ENCODE results near the gene P2RY8.
A peak's percentile ranks its signal among the peaks of the same experiment; 100 is the strongest.
"Not testable (repeated sequence)": the region's sequence is repeated elsewhere in the genome, so short reads cannot be mapped to it uniquely, and the experiment has no call there.

Gene P2RY8

DNA sequence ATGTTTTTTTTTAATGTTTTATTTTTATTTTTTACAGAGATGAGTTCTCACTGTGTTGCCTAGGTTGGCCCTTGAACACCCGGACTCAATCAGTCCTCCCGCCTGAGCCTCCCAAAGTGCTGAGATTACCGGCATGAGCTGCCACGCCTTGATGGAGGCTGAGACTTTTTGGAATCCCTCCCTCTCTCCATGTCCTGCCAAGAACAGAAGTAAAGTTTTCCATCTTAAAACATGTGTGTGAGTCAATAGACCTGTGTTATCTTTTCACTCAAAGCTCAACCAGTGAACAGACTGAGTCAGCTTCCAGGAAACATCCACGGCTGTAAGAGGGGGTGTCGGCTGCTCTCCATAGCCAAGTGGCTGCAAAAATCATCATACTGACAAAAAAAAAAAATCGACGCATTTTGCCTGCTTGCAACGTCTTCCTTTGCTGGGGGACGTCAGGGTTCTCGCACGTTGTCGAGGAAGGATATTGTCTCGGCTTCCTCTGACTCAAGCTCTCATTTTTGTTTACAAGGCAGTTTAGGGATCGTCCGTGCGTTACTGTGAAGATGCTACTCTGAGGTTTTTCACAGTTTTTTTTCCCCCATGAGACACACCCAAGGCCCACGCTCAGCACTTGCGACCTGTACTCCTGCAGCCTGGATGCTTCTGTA lies 74.3 kb downstream of the P2RY8 start:
- DNase-seq = peak; percentile 91

- DNase-seq = no peak
Measured at GRCh38 chrX:1462110-1462509, 74.9 kb downstream of the P2RY8 start.

GRCh38 chrX:1455948-1456280 lies 81.1 kb downstream of the P2RY8 start:
- DNase-seq = no peak

DNA sequence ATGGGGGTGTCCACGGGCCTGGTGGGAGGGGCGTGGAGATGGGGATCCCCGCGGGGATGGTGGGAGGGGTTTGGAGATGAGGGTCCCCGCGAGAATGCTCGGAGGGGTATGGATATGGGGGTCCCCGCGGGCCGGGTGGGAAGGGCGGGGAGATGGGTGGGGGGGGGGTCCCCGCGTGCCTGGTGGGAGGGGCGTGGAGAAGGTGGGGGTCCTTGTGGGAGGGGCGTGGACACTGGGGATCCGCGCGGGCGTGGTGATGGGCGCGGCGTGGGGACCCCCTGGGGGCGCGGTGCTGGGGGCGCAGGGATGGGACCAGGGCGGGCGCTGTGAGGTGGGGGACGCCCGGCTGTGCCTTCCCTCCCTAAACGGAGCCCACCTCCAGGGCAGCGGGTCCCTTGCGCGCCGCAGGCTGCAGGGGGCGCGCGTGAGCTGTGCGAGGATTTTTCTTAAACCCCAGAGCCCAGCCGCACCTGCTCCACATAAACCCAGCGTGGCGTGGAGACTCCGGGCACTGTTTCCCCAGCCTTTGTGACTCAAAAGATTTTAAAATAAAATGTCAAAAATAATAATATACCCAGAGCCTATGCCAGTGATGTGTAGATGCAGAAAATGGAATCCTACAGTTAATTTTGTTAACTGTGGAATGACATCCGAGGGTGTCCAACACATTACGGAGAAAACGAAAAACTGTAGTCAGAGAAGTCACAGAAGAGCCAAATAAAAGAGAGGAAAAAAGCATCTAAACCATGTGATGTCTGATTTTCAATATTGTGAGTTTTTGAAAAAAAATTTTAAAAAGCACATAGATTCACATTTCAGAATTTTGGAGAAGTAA lies 82.8 kb downstream of the P2RY8 start:
- peak; percentile 92 for DNase-seq

- DNase-seq = no peak
Measured at GRCh38 chrX:1453395-1453783, 83.6 kb downstream of the P2RY8 start.

GRCh38 chrX:1452516-1453394 lies 84.2 kb downstream of the P2RY8 start, which contains the start of gene ASMTL:
ASMTL (minus strand) TSS chrX:1452909; CDS start chrX:1452840, 69 bp downstream.
- peak; percentile 100 for DNase-seq

DNA sequence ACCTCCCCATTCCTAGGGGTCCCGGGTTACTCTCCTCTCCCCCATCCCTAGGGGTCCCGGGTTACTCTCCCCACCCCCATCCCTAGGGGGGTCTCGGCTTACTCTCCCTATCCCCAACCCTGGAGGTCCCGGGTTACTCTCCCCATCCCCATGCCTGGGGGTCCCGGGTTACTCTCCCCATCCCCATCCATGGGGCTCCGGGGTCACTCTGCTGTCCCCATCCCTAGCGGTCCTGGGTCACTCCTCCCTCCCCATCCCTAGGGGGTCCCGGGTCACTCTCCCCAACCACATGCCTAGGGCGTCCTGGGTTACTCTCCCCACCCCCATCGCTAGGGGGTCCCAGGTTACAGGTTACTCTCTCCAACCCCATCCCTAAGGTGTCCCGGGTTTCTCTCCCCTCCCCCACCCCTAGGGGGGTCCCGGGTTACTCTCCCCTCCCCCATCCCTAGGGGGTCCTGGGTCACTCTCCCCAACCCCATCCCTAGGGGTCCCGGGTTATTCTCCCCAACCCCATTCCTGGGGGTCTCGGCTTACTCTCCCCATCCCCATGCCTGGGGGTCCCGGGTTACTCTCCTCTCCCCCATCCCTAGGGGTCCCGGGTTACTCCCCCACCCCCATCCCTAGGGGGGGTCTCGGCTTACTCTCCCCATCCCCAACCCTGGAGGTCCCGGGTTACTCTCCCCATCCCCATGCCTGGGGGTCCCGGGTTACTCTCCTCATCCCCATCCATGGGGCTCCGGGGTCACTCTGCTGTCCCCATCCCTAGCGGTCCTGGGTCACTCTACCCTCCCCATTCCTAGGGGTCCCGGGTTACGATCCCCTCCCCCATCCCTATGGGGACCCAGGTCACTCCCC lies 85.1 kb downstream of the P2RY8 start:
- DNase-seq = no peak

DNA sequence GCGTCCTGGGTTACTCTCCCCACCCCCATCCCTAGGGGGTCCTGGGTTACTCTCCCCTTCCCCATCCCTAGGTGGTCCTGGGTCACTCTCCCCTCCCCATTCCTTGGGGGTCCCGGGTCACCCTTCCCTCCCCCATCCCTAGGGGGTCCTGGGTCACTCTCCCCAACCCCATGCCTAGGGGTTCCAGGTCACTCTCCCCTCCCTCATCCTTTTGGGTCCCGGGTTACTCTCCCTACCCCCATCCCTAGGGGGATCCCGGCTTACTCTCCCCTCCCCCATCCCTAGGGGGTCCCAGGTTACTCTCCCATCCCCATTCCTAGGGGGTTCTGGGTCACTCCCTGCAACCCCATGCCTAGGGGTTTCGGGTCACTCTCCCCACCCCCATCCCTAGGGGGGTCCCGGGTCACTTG lies 85.7 kb downstream of the P2RY8 start:
- DNase-seq = no peak

DNA sequence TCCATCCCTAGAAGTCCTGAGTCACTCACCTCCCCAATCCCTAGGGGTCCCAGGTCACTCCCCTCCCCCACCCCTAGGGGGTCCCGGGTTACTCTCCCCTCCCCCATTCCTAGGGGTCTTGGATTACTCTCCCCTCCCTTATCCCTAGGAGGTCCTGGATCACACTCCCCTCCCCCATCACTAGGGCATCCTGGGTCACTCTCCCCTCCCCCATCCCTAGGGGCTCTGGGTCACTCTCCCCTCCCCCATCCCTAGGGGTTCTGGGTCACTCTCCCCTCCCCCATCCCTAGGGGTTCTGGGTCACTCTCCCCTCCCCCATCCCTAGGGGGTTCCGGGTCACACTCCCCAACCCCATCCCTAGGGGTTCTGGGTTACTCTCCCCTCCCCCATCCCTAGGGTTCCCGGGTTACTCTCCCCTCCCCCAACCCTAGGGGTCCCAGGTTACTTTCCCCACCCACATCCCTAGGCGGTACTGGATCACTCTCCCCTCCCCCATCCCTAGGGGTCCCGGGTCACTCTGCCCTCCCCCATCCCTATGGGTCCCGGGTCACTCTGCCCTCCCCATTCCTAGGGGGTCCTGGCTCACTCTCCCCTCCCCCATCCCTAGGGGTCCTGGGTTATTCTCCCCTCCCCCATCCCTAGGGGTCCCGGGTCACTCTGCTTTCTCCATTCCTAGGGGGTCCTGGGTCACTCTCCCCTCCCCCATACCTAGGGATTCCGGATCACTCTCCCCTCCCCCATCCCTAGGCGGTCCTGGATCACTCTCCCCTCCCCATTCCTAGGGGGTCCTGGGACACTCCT lies 86.4 kb downstream of the P2RY8 start:
- no peak for DNase-seq

- no peak for DNase-seq
Measured at GRCh38 chrX:1449823-1450149, 87.2 kb downstream of the P2RY8 start.

GRCh38 chrX:1449036-1449822 lies 87.8 kb downstream of the P2RY8 start:
- DNase-seq = no peak

DNA sequence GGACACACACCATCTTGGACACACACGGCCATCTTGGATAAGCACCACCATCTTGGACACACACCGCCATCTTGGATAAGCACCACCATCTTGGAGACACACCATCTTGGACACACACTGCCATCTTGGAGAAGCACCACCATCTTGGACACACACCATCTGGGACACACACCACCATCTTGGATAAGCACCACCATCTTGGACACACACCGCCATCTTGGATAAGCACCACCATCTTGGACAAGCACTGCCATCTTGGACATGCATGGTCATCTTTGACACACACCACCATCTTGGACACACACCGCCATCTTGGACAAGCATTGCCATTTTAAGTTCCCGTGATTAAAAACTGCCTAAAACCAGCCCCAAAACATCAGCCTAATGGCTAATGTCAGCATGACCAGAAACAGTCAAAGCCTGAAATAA lies 88.4 kb downstream of the P2RY8 start:
- DNase-seq = not testable (repeated sequence)

GRCh38 chrX:1447969-1448572 lies 88.9 kb downstream of the P2RY8 start:
- not testable (repeated sequence) for DNase-seq

DNA sequence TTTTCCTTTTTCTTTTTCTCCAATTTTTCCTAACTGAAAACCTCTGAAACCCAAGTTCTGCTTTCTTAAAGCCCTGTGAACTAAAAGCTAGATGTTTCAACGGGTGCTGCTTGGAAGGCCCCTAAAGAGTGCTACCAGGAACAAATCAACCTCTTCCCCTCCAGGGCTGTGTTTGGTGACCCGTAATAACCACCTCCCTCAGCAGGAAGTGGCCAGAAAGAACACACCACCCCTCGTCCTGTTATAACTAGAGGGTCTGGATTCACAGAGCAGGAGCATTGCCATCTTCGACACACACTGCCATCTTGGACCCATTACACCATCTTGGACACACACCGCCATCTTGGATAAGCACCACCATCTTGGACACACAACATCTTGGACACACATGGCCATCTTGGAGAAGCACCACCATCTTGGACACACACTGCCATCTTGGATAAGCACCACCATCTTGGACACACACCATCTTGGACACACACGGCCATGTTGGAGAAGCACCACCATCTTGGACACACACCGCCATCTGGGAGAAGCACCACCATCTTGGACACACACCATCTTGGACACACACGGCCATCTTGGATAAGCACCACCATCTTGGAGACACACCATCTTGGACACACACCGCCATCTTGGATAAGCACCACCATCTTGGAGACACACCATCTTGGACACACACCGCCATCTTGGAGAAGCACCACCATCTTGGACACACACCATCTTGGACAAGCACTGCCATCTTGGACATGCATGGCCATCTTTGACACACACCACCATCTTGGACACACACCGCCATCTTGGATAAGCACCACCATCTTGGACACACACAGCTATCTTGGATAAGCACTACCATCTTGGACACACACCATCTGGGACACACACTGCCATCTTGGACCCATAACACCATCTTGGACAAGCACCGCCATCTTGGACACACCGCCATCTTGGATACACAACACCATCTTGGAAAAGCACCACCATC lies 89.7 kb downstream of the P2RY8 start:
- DNase-seq = not testable (repeated sequence)

GRCh38 chrX:1444561-1445500 lies 92.2 kb downstream of the P2RY8 start:
- DNase-seq = no peak

DNA sequence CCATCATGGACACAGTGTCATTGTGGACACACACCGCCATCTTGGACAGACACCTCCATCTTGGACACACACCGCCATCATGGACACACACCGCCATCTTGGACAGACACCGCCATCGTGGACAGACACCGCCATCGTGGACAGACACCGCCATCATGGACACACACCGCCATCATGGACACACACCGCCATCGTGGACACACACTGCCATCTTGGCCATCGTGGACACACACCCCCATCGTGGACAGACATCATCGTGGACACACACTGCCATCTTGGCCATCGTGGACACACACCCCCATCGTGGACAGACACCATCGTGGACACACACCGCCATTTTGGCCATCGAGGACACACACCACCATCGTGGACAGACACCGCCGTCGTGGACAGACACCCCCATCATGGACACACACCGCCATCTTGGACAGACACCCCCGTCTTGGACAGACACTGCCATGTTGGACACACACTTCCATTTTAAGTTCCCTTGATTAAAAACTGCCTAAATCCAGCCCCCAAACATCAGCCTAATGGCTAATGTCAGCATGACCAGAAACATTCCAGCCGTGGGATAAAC lies 93.4 kb downstream of the P2RY8 start:
- DNase-seq = no peak

- DNase-seq = no peak
Measured at GRCh38 chrX:1442724-1443367, 94.1 kb downstream of the P2RY8 start.

Data from activated CD4-positive, alpha-beta T cell treated with anti-CD3 and anti-CD28 coated beads, Interleukin-2, amount 50 U/mL, for 16 hours (primary cell).